Tracheal epithelial cell (primary cell): ENCODE data around the gene C1QTNF9B. TPM values are rescaled to one million over a fixed set of nuclear protein-coding genes. Genes with fewer than 3 reads are reported as not detected.

Source experiments
- total RNA-seq: library from RNA; depleted of rRNA; stranded (reverse); fragments of >200 nt; gene quantifications from 2 replicates; pipeline ENCODE4 v1.2.1, GENCODE V29; 2014

The C1QTNF9B gene
- not detected in 2 replicates for total RNA-seq

DNA sequence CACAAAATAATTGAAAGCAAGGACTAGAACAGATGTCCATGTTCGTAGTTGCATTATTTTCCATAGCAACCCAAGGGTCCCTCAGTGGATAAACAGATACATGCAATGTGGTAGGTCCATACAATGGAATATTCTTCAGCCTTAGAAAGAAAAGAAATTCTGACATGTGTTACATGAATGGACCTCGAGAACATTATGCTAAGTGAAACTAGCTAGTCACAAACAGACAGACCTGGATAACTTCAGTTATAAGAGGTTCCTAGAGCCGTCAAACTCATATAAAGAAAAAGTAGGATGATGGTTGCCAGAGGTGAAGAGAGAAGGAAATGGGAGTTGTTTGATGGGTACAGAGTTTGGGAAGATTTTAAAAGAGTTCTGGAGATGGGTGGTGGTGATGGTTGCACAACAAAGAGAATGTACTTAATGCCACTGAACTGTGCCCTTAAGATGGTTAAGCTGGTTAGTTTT lies at the start of gene C1QTNF9B:
Gene C1QTNF9B, minus strand, starts transcription at position 51 of the 468 bp plus-strand sequence.

GRCh38 chr13:23888658-23889614 lies 8.4 kb downstream of the C1QTNF9B start, which contains the start of gene MIPEP:
Gene MIPEP (minus strand): TSS chr13:23889400. CDS start chr13:23889320, 80 bp downstream.

Other genes with a start within 250 kb of the C1QTNF9B start
- 21.7 and 27.1 TPM in 2 replicates for gene MIPEP, start 8.1 kb downstream of the C1QTNF9B start, total RNA-seq